GM21529 (cell line): ENCODE measurements around the gene ZNF792.
"Not testable (repeated sequence)": the region's sequence is repeated elsewhere in the genome, so short reads cannot be mapped to it uniquely, and the experiment has no call there.

Experiments used
- ATAC-seq: cut with Tn5 transposase; IDR thresholded peaks from one replicate; pipeline ENCODE4 v1.9.1; 2021; ENCODE audit not compliant: unreplicated experiment

The ZNF792 gene

DNA sequence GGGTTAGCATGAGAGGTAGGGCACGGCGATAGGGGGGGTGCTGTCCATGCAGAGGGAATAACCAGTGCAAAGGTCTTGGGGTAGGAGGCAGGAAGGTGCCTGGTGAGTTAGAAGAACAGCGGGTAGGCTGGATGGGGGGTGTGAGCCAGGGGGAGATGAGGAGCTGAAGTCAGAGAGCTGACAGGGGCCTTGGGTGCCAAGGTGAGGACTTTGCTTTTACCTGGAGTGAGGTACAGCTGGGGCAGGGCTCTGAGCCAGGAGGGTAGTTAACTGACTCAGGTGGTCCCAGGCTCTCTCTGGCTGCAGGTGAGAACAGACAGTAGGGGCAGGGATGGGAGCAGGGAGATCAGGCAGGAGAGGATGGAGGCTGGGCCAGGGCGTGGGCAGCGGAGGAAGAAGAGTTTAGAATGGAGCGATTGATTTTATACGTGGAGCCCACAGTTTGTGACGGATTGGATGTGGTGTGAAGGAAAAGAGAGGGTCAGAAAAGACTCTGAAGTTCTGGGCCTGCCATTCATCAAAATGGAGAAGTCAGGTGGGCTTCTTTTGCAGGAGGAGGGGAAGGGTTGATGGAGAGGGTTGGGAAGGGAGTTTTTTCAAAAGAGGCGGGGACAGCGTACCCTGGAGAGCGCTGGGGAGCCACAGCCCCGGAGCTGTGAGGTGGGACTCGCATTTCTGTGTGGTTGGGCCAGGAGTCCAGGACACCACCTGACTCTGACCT, 34.9 kb upstream of the ZNF792 start:
- no peak for ATAC-seq

DNA sequence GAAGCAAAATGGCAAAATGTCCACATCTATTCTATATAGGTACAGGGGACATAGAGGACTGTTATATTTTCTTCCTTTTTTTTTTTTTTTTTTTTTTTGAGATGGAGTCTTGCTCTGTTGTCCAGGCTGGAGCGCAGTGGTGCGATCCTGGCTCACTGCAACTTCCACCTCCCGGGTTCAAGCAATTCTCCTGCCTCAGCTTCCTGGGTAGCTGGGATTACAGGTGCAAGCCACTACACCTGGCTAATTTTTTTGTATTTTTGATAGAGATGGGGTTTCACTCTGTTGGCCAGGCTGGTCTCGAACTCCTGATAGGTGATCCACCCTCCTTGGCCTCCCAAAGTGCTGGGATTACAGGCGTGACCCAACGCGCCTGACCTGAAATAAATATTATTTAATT, 34.2 kb upstream of the ZNF792 start:
- not testable (repeated sequence) for ATAC-seq

DNA sequence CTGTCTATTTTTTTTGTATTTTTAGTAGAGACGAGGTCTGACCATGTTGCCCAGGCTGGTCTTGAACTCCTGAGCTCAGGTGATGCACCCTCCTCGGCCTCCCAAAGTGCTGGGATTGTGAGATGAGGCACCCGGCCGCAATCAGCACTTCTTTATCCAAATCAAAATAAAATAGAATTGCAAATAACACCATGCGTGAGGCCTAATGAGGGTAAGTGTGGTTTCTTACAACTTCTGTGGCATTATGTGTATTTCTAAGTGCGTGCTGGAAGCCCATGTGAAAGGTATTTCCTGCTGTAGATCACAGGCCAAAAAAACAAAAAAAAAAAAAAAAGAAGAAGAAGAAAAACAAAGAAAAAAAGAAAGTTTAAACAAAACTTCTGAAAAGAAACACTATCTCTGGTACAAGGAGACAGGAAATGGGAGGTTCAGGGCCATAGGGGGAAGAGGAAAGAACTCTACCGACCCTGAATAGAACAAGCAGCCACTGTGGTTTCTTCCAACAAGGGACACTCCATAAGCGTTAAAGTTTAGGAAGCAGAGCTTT, 33.1 kb upstream of the ZNF792 start:
- ATAC-seq = no peak

DNA sequence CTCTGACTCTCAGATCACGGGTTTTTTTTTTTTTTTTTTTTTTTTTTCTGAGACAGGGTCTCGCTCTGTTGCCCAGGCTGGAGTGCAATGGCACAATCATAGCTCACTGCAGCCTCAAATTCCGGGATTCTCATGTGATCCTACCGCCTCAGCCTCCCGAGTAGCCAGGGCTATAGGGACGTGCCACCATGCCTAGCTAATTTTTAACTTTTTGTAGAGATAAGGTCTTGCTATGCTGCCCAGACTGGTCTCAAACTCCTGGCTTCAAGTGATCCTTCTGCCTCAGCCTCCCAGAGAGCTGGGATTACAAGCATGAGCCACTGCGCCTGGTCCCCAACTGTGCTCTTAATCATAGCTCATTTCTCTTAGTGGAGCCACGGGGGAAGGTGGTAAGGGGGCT, 31.5 kb upstream of the ZNF792 start:
- ATAC-seq = no peak

DNA sequence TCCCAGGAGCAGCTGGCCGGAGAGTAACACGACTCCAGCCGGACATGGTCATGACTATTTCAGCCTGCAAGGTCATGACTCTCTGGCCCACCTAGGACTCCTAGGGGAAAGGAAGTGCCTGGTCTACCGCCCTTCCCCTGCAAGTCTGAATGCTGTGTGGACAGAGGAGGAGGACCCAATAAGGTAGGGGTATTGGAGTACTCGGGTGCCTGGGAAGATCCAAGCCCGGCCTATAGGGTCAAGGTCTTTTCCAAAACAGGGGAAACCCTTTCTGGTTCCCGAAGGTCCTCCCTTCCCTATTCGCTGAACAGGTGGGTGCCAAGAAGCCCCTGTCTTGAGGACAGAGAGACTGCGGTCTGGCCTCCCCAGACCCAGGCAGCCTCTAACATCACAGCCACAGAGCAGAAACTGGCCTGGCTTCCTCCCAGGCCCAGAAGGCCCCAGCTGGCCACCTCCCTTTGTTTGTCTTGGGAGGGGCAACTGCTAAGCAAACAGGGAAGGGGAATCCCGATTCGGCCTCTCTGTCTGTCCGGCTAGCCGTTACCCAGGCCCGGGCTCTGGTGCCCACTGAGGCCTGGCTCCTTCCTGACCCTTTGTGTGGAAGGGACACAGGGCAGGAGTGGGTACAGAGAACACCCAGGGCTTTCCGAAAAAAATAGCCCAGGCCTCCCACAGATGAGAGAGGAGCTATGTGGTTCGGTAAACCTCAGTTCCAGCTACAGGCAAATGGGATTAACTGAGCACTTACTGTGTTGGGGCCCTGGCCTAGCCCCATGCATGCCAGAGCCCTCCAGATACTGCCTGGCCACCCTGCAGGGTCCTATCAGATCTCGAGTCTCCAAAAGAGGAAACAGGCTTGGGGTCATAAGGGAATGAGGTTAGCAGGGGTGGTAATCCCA, 30.9 kb upstream of the ZNF792 start:
- ATAC-seq = no peak

DNA sequence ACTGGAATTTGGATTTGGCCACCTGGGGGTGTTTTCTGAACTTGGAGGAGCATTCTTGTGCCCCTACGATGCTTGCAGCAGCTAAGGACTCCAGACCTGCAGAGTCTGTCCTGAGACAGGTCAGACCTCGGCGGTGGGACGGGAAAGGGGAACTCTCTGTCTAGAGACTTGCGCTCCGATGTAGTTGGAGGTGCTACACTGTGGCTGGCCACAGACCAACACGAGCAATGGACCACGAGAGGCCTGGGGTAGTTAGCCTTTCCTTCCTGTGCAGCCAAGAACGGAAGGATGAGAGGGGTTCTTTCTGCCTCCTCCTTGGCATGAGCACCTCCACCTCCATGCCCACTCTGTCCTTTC, 30.2 kb upstream of the ZNF792 start:
- ATAC-seq = no peak

DNA sequence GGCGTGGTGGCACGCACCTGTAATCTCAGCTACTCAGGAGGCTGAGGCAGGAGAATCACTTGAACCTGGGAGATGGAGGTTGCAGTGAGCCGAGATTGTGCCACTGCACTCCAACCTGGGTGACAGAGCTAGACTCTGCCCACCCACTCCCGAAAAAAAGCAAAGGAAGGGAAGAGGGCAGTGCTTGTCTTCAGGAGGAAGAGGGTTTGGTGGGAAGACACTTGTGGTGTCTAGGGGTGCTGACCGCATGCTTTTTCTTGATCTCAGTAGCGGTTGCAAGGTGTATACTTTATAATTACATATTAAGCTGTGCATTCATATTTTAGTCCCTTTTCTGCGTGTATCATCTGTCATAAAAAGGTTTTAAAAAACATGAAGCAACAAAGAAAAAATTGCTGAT, 28.6 kb upstream of the ZNF792 start:
- ATAC-seq = not testable (repeated sequence)

DNA sequence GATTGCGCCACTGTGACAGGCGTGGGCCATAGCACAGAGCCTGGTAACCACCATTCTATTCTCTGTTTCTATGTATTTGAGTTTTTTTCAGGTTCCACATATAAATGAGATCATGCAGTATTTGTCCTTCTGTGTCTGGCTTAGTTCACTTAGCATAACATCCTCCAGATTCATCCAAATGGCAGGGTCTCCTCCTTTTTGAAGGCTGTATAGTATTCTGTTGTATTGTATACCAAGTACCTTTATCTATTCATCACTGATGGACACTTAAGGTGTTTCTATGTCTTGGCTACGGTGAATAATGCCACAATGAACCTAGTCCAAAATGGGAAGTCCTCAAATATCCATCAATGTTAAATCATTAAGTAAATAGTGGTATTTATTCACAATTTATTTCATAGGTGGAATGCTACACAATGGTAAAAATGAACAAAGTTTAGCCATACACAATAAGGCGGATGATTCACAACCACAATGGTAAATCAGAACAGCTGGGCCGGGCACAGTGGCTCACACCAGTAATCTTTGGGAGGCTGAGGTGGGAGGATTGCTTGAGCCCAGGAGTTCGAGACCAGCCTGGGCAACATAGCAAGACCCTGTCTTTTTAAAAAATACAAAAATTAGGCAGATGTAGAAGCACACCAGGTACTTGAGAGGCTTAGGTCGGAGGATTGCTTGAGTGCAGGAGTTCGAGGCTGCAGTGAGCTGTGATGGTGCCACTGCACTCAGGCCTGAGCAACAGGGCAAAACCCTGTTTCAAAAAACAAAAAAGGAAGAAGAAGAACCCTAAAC, 27.7 kb upstream of the ZNF792 start:
- ATAC-seq = no peak

DNA sequence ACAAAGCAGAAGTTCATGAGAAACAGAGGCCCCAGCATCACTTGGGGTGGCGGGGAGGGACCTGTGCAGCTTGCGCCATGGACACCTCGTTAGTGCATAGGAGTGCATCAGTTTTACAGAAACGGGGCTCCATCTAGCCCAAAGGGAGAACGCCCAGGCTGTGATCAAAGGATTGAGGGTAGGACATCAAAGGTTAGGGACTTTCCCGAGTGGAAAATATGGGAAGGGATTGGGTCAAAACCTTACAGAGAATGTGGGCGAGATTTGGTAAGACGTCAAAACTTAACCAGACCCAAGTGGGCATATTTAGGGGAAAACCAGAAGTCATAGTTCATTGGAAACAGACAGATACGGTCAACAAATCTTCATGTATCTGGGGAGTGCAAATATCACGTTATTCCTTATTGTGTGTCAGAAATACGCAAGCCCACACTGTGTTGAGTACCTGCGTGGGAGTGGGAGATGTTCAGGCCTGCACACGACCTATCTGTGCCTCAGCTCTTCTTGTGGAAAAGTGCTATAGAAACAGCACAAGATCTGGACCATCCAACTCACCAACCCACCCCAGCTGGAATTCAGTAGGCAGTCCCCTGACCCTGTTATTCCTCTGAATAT, 26.7 kb upstream of the ZNF792 start:
- ATAC-seq = no peak

DNA sequence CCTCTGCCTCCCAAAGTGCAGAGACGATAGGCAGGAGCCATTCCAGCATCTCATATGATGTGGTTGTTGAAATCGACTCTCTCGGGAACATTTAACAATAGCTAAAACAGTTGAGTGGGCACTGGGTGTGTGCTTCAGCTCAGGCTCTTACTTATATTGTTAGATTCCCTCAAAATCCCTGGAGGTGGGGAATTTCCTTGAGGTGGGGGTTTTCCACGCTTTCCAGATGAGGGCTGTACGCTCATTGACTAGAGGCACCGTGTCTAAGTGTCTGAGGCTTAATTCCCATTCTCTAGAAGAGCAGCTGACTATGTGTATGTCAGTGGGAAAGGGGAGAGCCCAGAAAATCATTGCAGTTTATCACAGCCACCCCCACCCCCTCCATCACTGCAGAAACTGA, 25.3 kb upstream of the ZNF792 start:
- ATAC-seq = no peak

DNA sequence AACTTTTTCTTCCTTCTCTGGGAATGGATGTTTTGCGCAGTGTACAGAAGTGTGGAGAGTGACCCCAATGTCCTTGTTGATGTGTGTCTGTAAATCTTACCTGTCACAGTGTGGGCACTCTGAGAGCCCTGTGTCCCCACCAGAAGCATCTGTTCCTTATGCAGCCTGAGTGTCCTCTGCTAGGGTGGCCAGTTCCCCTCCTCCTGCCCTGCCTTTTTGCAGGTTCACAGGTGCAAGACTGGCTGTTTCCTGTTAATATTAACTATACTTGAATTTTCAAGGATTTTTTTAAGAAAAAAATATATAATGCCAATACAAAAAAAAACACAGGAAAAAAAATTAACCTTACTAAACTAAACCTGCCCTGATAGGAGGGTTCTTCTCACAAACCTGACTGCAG, 24.1 kb upstream of the ZNF792 start:
- no peak for ATAC-seq

DNA sequence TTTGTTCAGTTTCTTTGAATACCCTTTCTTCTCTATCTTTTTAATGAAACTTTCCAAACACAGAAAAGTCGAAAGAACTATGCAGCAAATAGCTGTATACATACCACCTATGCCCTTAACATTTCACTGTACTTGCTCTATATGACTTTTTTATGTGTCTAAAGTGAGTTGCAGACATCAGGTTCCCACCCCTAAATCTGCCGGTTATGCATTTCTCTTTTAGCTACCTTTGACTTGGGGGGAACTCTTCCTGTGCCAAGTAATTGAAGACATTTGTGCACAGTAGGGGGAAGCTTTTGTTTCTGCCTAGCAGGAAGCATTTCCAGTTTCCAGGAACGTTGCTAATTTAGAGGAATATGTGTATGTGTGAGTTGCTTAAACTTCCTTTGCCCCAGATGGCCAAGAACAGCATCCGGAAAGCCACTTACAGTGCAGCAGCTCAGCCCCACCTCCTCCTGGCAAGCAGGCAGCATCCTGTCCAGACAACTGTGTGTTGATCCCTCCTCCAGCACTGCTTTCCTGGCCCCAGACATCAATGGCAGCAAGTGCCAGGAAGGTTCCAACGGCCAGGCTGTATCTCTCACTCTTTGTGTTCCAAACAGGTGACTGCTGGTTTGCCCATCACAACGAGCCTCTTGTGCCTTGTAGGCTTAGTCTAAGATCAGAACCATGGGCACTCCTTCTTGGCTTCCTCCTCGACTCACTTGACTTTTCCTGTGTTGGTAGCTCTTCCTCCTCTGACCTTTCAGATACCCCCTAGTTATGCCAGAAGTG, 21.4 kb upstream of the ZNF792 start:
- ATAC-seq = no peak

DNA sequence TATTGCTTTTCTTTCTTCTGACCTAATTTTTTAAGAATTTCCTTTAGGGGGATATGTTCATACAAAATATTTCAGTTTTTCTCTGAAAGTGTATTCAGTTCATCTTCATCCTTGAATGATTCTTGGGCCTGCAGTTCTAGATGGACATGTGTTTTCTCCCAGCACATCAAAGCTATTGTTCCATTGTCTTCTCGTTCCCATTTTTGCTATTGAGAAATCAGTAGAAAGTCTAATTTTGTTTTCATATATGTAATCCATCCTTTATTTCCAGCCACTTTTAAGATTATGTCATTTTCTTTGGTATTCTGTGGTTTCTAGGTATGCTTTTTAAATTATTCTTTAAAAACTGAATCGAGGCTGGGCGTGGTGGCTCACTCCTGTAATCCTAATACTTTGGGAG, 20.3 kb upstream of the ZNF792 start:
- ATAC-seq = no peak

DNA sequence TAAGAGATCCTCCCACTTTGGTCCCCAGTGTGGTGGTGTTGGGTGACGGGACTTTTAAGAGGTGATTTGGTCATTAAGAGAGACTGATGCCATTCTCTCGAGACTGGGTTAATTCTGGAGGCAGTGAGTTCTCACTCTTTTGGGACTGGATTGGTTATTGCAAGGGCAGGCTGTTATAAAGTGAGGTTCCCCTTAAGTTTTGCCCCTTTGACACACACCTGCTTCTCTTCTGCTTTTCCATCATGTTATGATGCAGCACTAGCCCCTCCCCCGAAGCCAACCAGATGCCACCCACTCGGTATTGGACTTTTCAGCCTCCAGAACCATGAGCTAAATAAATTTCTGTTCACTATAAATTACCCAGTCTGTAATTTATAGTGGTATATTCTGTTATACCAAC, 19.8 kb upstream of the ZNF792 start:
- ATAC-seq = no peak

DNA sequence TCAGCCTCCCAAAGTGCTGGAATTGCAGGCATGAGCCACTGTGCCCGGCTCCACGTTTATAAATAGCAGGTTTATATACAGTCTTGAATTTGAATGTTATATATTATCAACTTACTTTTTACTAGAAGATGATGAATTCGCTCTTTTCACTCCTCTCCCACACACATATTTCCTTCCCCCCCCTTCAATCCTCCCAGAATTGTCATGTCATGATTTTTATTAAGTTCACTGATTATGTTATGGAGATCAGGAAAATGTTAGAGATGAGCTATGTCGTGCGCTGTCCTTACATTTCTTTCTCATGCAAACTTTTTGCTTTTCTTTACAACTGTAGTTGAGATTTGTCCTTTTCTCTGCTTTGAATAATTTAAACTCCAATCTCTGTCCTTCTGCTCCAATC, 18.2 kb upstream of the ZNF792 start:
- no peak for ATAC-seq

DNA sequence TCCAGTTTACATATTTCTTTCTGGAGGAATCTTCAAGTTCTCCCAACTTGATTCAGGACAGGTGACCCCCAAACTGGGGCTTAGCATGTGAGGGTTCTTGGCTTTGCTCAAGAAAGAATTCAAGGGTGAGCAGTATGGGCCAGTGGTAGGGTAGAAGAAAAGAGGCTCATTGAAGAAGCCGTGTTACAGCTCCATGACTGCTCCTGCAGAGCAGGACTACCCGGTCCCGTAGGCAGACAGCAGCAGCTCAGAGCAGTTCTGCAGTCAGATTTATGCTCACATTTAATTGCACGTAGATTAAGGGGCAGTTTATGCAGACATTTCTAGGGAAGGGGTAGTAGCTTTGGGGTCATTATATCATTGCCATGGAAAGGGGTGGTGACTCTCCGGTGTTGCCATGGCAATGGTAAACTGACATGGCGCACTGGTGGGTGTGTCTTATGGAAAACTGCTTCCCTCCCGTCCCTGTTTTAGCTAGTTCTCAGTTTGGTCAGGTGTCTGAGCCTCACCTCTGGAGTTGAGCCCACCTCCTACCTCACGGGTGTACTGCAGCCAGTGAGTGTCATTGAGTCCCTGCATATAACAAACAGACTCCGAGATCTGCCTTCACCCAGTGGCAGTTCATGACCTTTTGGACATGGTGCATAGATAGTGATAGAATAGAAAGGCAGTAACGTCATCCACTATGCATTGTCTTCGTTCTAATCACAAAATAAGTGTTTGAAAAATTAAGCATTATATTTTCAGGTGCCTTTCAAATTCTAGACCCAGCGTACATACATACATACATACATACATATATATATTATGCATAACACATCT, 16.0 kb upstream of the ZNF792 start:
- ATAC-seq = no peak

DNA sequence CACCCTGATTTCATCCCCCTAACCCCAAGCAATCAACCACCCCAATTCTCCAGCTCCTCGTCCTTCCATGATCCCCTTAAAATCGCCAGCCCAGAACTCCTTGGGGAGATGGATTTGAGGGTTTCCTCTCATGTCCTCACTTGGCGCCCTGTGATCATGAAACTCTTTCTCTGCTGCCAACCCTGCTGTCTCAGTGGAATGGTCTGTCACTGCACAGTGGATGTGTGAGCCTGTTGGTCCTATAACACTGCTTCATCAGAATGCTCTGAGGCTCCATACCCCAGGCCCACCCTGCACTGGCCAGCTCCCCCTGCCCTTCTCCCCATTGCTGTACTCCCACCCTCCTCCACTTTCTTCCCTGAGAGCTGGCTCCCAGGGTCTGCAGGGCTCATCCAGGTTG, 12.6 kb upstream of the ZNF792 start:
- ATAC-seq = no peak

DNA sequence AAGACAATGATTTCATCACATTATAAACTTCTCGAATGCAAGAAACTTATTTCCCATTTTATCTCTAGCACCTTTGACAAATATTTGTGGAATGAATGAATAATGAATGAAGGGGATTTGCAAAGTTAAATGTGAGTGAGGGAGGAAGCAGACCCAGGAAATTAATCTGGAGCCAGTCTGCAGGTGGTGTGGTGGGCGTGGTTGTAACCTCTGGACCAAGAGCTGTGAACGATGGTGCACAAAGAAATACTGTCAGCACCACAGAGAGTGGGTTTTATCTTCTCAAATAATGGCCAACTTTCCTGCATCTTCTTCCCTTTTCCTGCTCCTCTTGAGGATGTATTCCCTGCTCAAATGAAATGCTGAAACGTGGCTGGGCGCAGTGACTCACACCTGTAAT, 11.0 kb upstream of the ZNF792 start:
- ATAC-seq = no peak

DNA sequence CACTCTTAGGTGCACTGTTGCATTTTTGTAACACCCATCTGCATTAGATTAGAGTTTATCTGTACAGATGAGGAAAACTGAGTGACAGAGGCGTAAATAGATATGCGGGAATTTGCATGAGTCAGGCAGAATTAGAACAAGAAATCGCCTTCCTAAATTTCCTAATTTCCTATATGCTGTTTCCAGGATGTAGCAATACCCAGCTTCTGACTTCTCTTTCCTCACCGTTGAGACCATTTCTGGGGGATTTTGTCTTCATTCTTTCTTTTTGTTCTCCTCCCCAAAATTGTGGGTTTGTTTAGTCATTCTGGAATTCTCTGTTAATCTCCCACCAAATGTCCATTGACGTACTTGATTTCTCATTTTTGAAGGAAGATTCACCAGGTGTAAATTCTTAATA, 10.6 kb upstream of the ZNF792 start:
- ATAC-seq = no peak
